Keratinocyte (primary cell): ENCODE results near the gene MSI1. TPM values are rescaled to one million over a fixed set of nuclear protein-coding genes. Genes with fewer than 3 reads are reported as not detected.

ENCODE experiments used
- DNase-seq: peaks from one replicate; pipeline ENCODE4 v3.0.0-alpha.2; 2011; ENCODE audit warnings: low read depth, missing footprints, low spot score
- FAIRE-seq: peaks from 2 replicates; lab custom pipeline; 2011; peaks lifted over from hg19 to GRCh38; lab: Jason Lieb, UNC
- H2AFZ ChIP-seq: 2 replicates; pipeline ENCODE4 v1.6.0; 2012; ENCODE audit warnings: low read length, control low read depth, inconsistent platforms; ENCODE audit not compliant: control insufficient read depth
- H3K27ac ChIP-seq: 2 replicates; pipeline ENCODE4 v1.5.1; 2011; ENCODE audit warnings: low read length; ENCODE audit not compliant: control insufficient read depth, insufficient read depth
- H3K27me3 ChIP-seq: 3 replicates; pipeline ENCODE4 v1.6.0; 2011; ENCODE audit warnings: low read length; ENCODE audit not compliant: control insufficient read depth, insufficient read depth; ENCODE audit errors: extremely low read depth
- H3K36me3 ChIP-seq, 2 experiments: 2 replicates in 1 of 2; 3 replicates in 1 of 2; pipeline ENCODE4 v1.5.1; 2011; ENCODE audit warnings: low read length in 2 of 2, mild to moderate bottlenecking in 1 of 2; ENCODE audit not compliant: control insufficient read depth in 2 of 2, insufficient read depth in 2 of 2; ENCODE audit errors: extremely low read depth in 1 of 2
- H3K4me1 ChIP-seq: 3 replicates; pipeline ENCODE4 v1.5.1; 2011; ENCODE audit warnings: low read length; ENCODE audit not compliant: control insufficient read depth, insufficient read depth; ENCODE audit errors: extremely low read depth
- H3K4me2 ChIP-seq: 3 replicates; pipeline ENCODE4 v1.6.0; 2011; ENCODE audit warnings: low read depth, low read length; ENCODE audit not compliant: control insufficient read depth, insufficient read depth; ENCODE audit errors: extremely low read depth
- H3K4me3 ChIP-seq, 3 experiments: fragments of 200-600 bp in 1 of 3; sonication (generic) in 1 of 3; 2 replicates in 2 of 3; 3 replicates in 1 of 3; pipeline ENCODE4 v1.5.1; 2011 to 2016; ENCODE audit warnings: low read length in 3 of 3, mild to moderate bottlenecking in 3 of 3, control low read depth in 2 of 3, inconsistent platforms in 1 of 3, low read depth in 1 of 3, mixed read lengths in 1 of 3, mixed run types in 1 of 3, moderate library complexity in 1 of 3; ENCODE audit not compliant: control insufficient read depth in 2 of 3, insufficient read depth in 2 of 3; ENCODE audit errors: extremely low read depth in 1 of 3
- H3K79me2 ChIP-seq: 2 replicates; pipeline ENCODE4 v1.6.0; 2012; ENCODE audit warnings: low read length; ENCODE audit not compliant: control insufficient read depth, insufficient read depth
- H3K9ac ChIP-seq: 3 replicates; pipeline ENCODE4 v1.6.0; 2011; ENCODE audit warnings: low read length; ENCODE audit not compliant: control insufficient read depth, insufficient read depth; ENCODE audit errors: extremely low read depth
- H3K9me1 ChIP-seq: 3 replicates; pipeline ENCODE4 v1.6.0; 2011; ENCODE audit warnings: low read length; ENCODE audit not compliant: control insufficient read depth, insufficient read depth; ENCODE audit errors: extremely low read depth
- H3K9me3 ChIP-seq: 2 replicates; pipeline ENCODE4 v1.5.1; 2012; ENCODE audit warnings: low read depth, low read length; ENCODE audit not compliant: control insufficient read depth
- H4K20me1 ChIP-seq: 3 replicates; pipeline ENCODE4 v1.6.0; 2011; ENCODE audit warnings: low read length; ENCODE audit not compliant: control insufficient read depth, insufficient read depth; ENCODE audit errors: extremely low read depth
- EZH2 ChIP-seq: IDR thresholded peaks from one replicate; pipeline ENCODE4 v1.6.1; 2012; ENCODE audit warnings: inconsistent platforms, mild to moderate bottlenecking, low read length, moderate library complexity
- dilution Hi-C: fragments of 300-500 bp; cut with MboI; formaldehyde crosslinking; loops from one replicate; pipeline ENCODE4 v1.7.0; 2020; ENCODE audit warnings: low sequenced_read_pairs; ENCODE audit not compliant: extremely low pct_ligation_motif_present
- polyA plus RNA-seq, 5 experiments: library from polyadenylated mRNA; depleted of rRNA in 3 of 5; stranded (reverse) in 3 of 5; stranded (forward) in 1 of 5; unstranded in 1 of 5; fragments of >200 nt; gene quantifications; 1 replicate in 1 of 5; 2 replicates in 3 of 5; 3 replicates in 1 of 5; pipeline versions ENCODE4 v1.2.1 to v1.2.3, GENCODE V29; 2011 to 2012; ENCODE audit warnings: missing spikeins in 2 of 5, low read depth in 1 of 5, low replicate concordance in 1 of 5
- TF ChIP-seq, protein P1 (sequence below), 3 experiments: IDR thresholded peaks in 1 of 3; conservative IDR thresholded peaks in 1 of 3; optimal IDR thresholded peaks in 1 of 3; 2 replicates in 2 of 3; 3 replicates in 1 of 3; pipeline versions ENCODE3 to v1.5.1; 2011; ENCODE audit warnings: low read length in 3 of 3, mild to moderate bottlenecking in 3 of 3, moderate library complexity in 2 of 3, control low read depth in 1 of 3, inconsistent platforms in 1 of 3; ENCODE audit not compliant: insufficient read depth in 2 of 3; ENCODE audit errors: extremely low read depth in 1 of 3

MSI1 gene
- polyA plus RNA-seq, 1 donor (not counting 4 experiments of a cell fraction or from before 2014, with no cell fraction given): not detected

DNA sequence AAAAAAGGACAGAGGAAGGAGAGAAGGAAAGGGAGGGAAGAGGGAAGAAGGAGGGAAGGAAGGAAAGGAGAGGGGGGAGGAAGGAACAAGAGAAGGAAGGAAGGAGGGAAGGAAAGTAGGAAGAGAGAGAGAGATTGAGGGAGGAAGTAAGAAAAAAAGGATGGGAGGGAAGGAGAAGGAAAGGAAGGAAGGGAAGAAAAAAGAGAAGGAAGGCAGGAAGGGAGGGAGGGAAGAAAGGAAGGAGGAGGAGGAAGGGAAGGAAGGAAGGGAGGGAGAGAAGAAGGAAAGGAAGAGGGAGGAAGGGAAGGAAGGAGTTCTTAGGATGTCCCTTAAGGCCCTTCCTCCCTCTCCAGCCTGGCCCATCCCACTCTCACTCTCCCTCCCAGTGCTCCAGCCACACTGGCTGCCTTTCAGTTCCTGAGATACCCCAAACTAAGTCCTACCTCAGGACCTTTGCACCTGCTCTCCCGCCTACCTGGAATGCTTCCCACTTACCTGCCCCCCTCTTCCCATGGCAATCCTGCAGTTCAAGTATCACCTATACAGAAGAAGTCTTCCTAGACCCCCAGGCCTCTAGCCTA lies 21.7 kb upstream of the MSI1 start:
- FAIRE-seq: no peak
- dilution Hi-C loops: no loop called here
- TF ChIP-seq, protein P1, sequence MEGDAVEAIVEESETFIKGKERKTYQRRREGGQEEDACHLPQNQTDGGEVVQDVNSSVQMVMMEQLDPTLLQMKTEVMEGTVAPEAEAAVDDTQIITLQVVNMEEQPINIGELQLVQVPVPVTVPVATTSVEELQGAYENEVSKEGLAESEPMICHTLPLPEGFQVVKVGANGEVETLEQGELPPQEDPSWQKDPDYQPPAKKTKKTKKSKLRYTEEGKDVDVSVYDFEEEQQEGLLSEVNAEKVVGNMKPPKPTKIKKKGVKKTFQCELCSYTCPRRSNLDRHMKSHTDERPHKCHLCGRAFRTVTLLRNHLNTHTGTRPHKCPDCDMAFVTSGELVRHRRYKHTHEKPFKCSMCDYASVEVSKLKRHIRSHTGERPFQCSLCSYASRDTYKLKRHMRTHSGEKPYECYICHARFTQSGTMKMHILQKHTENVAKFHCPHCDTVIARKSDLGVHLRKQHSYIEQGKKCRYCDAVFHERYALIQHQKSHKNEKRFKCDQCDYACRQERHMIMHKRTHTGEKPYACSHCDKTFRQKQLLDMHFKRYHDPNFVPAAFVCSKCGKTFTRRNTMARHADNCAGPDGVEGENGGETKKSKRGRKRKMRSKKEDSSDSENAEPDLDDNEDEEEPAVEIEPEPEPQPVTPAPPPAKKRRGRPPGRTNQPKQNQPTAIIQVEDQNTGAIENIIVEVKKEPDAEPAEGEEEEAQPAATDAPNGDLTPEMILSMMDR (optimal IDR thresholded peaks at IDR 0.05 in 1 of 3, IDR thresholded peaks at IDR 0.05 in 1 of 3, conservative IDR thresholded peaks at IDR 0.05 in 1 of 3; ENCODE audit: extremely low read depth in 1 of 3, insufficient read depth in 2 of 3, low read length in 3 of 3): no peak
- TF ChIP-seq EZH2: no peak

DNA sequence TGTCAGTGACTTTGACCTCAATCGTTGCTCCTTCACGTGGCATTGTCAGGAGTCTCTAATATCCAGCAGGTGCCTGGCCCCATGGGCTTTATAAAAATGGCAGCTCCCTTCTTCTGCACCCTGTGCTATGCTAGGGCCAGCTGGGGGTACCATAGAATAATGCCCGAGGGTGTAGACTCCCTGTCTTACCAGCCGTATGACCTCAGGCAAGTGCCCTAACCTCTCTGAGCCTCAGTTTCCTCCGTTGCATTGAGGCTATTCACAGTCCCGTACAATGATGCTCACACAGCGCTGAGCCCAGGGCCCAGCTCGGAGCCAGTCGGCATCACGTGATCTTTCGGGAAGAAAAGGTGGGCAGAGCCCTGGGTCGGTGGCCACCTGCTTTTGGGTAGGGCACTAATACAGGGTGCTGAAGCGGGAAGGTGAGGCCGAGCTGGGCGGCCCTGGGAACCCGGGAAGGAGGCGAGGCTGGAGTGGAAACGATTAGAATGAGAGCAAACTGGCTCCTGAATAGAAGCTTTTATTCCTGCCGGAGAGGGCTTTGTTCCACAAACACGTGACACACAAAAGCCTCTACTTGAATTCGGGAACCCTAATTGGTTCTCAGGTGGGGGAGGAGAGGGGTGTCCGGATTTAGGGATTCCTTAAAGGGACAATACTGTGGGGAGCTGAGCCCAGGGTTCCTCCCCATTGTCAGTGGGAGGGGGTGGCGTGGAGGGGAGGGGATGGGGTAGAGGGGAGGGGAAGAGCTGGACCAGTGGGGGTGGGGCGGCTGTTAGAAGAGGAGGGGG lies 19.9 kb upstream of the MSI1 start:
- Histone ChIP-seq H3K4me2 (peak overlapping the region; percentile 29), H3K4me3 (no peak overlapping the region), H3K79me2 (no peaks in the 10 kb centered on the region), H2AFZ (peak overlapping the region; percentile 2), H3K9me3 (no peaks in the 10 kb centered on the region), H3K9ac (no peak overlapping the region), H3K36me3 (no peaks in the 10 kb centered on the region), H3K27me3 (peaks cover 7% of the 10 kb centered on the region), H3K4me1 (no peaks in the 10 kb centered on the region), H3K27ac (no peak overlapping the region), H3K9me1 (no peaks in the 10 kb centered on the region), H4K20me1 (no peaks in the 10 kb centered on the region)
- FAIRE-seq (no peak), DNase-seq (no peak)
- TF ChIP-seq EZH2: no peak
- TF ChIP-seq, protein P1 (optimal IDR thresholded peaks at IDR 0.05 in 1 of 3, IDR thresholded peaks at IDR 0.05 in 1 of 3, conservative IDR thresholded peaks at IDR 0.05 in 1 of 3; ENCODE audit: extremely low read depth in 1 of 3, insufficient read depth in 2 of 3, low read length in 3 of 3): no peak
- dilution Hi-C loops: no loop called here

More for the DNA sequence above, 21.7 kb upstream of the MSI1 start:
- Histone ChIP-seq H3K27ac (no peak overlapping the region), H3K9me1 (no peaks in the 10 kb centered on the region), H3K4me1 (peaks cover 7% of the 10 kb centered on the region), H3K79me2 (no peaks in the 10 kb centered on the region), H2AFZ (no peak overlapping the region), H3K9ac (no peak overlapping the region), H3K27me3 (peaks cover 7% of the 10 kb centered on the region), H3K4me2 (no peak overlapping the region), H3K4me3 (no peak overlapping the region), H3K9me3 (no peaks in the 10 kb centered on the region), H3K36me3 (no peaks in the 10 kb centered on the region), H4K20me1 (no peaks in the 10 kb centered on the region)
- DNase-seq: no peak
